Retinal pigment epithelial cell (primary cell): ENCODE measurements around the gene SFSWAP.
"Not testable (repeated sequence)": the region's sequence is repeated elsewhere in the genome, so short reads cannot be mapped to it uniquely, and the experiment has no call there.

Source experiments
- DNase-seq: peaks from one replicate; pipeline ENCODE4 v3.0.0-alpha.2; 2010; ENCODE audit warnings: low read depth
- H3K4me3 ChIP-seq: 2 replicates; pipeline ENCODE4 v1.5.1; 2011; ENCODE audit warnings: mild to moderate bottlenecking, low read length, control low read depth, moderate library complexity
- CTCF ChIP-seq: conservative IDR thresholded peaks from 2 replicates; pipeline ENCODE4 v1.5.1; 2011; ENCODE audit warnings: low read depth, low read length, control low read depth, inconsistent platforms

SFSWAP gene

GRCh38 chr12:131698286-131698685 lies 12.6 kb upstream of the SFSWAP start:
- DNase-seq, result no peak
- no peak overlapping the region for H3K4me3 ChIP-seq
- TF ChIP-seq CTCF, result no peak

GRCh38 chr12:131699434-131699833 lies 11.5 kb upstream of the SFSWAP start:
- no peak for TF ChIP-seq CTCF
- H3K4me3 ChIP-seq, result no peak overlapping the region
- DNase-seq, result no peak

GRCh38 chr12:131700271-131700670 lies 10.6 kb upstream of the SFSWAP start:
- no peak for TF ChIP-seq CTCF
- no peak for DNase-seq
- no peak overlapping the region for H3K4me3 ChIP-seq

GRCh38 chr12:131701705-131702572 lies 9.0 kb upstream of the SFSWAP start:
- no peak overlapping the region for H3K4me3 ChIP-seq
- no peak for DNase-seq
- no peak for TF ChIP-seq CTCF

GRCh38 chr12:131702573-131702877 lies 8.4 kb upstream of the SFSWAP start:
- TF ChIP-seq CTCF, result no peak
- DNase-seq, result no peak
- H3K4me3 ChIP-seq, result no peak overlapping the region

- no peak for DNase-seq
- no peak overlapping the region for H3K4me3 ChIP-seq
- no peak for TF ChIP-seq CTCF
Observed at GRCh38 chr12:131703161-131703560, 7.7 kb upstream of the SFSWAP start.

GRCh38 chr12:131704509-131704908 lies 6.4 kb upstream of the SFSWAP start:
- no peak for TF ChIP-seq CTCF
- DNase-seq, result no peak
- H3K4me3 ChIP-seq, result no peak overlapping the region

GRCh38 chr12:131706709-131707108 lies 4.2 kb upstream of the SFSWAP start:
- not testable (repeated sequence) for H3K4me3 ChIP-seq, DNase-seq
